ENCODE measurements around the gene CACNA2D3.

CACNA2D3 gene

GRCh38 chr3:54836871-54837270 is 714.5 kb downstream of the CACNA2D3 start:
- no peak overlapping the region for H3K4me2 ChIP-seq (ENCODE audit: insufficient read depth, low read length, poor library complexity, severe bottlenecking)
- H2AK5ac ChIP-seq (ENCODE audit: low read depth, low read length) = no peak overlapping the region
- H4K91ac ChIP-seq (ENCODE audit: low read depth, low read length, poor library complexity) = no peak overlapping the region
- H3K4me1 ChIP-seq (ENCODE audit: control insufficient read depth in 2 of 2, insufficient read depth in 1 of 2, low read depth in 1 of 2, low read length in 2 of 2) = peaks cover 0 to 2% of the 10 kb centered on the region in 2 donors
- H4K8ac ChIP-seq (ENCODE audit: low read depth, low read length) = no peak overlapping the region
- no peak for DNase-seq (ENCODE audit: low spot score)
- no peak overlapping the region for H2BK15ac ChIP-seq (ENCODE audit: low read length)
- no peaks in the 10 kb centered on the region for H3K36me3 ChIP-seq (replicated peaks in 1 of 2; ENCODE audit: control insufficient read depth in 2 of 2, insufficient read depth in 2 of 2, low read length in 2 of 2)
- H3K18ac ChIP-seq (ENCODE audit: low read length) = no peak overlapping the region
- H3K27me3 ChIP-seq (ENCODE audit: control insufficient read depth in 3 of 3, insufficient read depth in 3 of 3, low read depth in 1 of 3, low read length in 3 of 3) = no peaks in the 10 kb centered on the region
- H3K4me3 ChIP-seq (ENCODE audit: low read length in 2 of 2) = no peak overlapping the region
- no peak overlapping the region for H2AFZ ChIP-seq (ENCODE audit: low read length)
- no peak overlapping the region for H3K27ac ChIP-seq (replicated peaks; ENCODE audit: low read length)
- no peaks in the 10 kb centered on the region for H3K79me1 ChIP-seq (ENCODE audit: low read depth, low read length)
- no peak overlapping the region for H2BK12ac ChIP-seq (ENCODE audit: low read length)
- no peak overlapping the region for H2BK5ac ChIP-seq (ENCODE audit: low read length)
- no peak overlapping the region for H3K23ac ChIP-seq (ENCODE audit: low read depth, low read length, poor library complexity)
- H3K14ac ChIP-seq (ENCODE audit: low read length) = no peak overlapping the region
- H3K4ac ChIP-seq (ENCODE audit: low read length) = no peak overlapping the region
- WGBS, 2 donors (ENCODE audit: extremely low coverage in 2 of 2, insufficient read length in 2 of 2, insufficient replicate concordance in 1 of 2) = no CpG with 5 or more reads among the region's 8 CpGs
- H3K9me3 ChIP-seq (replicated peaks in 1 of 2; ENCODE audit: control insufficient read depth in 2 of 2, insufficient read depth in 1 of 2, low read depth in 1 of 2, low read length in 2 of 2) = no peaks in the 10 kb centered on the region
- H3K9ac ChIP-seq (ENCODE audit: low read depth, low read length, poor library complexity) = no peak overlapping the region
- no peak overlapping the region for H2BK120ac ChIP-seq (ENCODE audit: low read depth, low read length)

- Histone ChIP-seq H3K9ac (ENCODE audit: low read depth, low read length, poor library complexity) (no peak overlapping the region), H2BK5ac (ENCODE audit: low read length) (no peak overlapping the region), H2BK120ac (ENCODE audit: low read depth, low read length) (no peak overlapping the region), H2BK15ac (ENCODE audit: low read length) (no peak overlapping the region), H3K4me1 (ENCODE audit: control insufficient read depth in 2 of 2, insufficient read depth in 1 of 2, low read depth in 1 of 2, low read length in 2 of 2) (peaks cover 0 to 2% of the 10 kb centered on the region in 2 donors), H3K4me3 (ENCODE audit: low read length in 2 of 2) (no peak overlapping the region), H2BK12ac (ENCODE audit: low read length) (no peak overlapping the region), H2AK5ac (ENCODE audit: low read depth, low read length) (no peak overlapping the region), H3K27me3 (ENCODE audit: control insufficient read depth in 3 of 3, insufficient read depth in 3 of 3, low read depth in 1 of 3, low read length in 3 of 3) (no peaks in the 10 kb centered on the region), H4K91ac (ENCODE audit: low read depth, low read length, poor library complexity) (no peak overlapping the region), H3K14ac (ENCODE audit: low read length) (no peak overlapping the region), H4K8ac (ENCODE audit: low read depth, low read length) (no peak overlapping the region), H2AFZ (ENCODE audit: low read length) (no peak overlapping the region), H3K4me2 (ENCODE audit: insufficient read depth, low read length, poor library complexity, severe bottlenecking) (no peak overlapping the region), H3K9me3 (replicated peaks in 1 of 2; ENCODE audit: control insufficient read depth in 2 of 2, insufficient read depth in 1 of 2, low read depth in 1 of 2, low read length in 2 of 2) (no peaks in the 10 kb centered on the region), H3K27ac (replicated peaks; ENCODE audit: low read length) (no peak overlapping the region), H3K18ac (ENCODE audit: low read length) (no peak overlapping the region), H3K79me1 (ENCODE audit: low read depth, low read length) (no peaks in the 10 kb centered on the region), H3K36me3 (replicated peaks in 1 of 2; ENCODE audit: control insufficient read depth in 2 of 2, insufficient read depth in 2 of 2, low read length in 2 of 2) (no peaks in the 10 kb centered on the region), H3K23ac (ENCODE audit: low read depth, low read length, poor library complexity) (no peak overlapping the region), H3K4ac (ENCODE audit: low read length) (no peak overlapping the region)
- WGBS, 2 donors (ENCODE audit: extremely low coverage in 2 of 2, insufficient read length in 2 of 2, insufficient replicate concordance in 1 of 2) = no CpG with 5 or more reads among the region's 2 CpGs
- no peak for DNase-seq (ENCODE audit: low spot score)
Measured at GRCh38 chr3:54837964-54838363, 715.6 kb downstream of the CACNA2D3 start.

GRCh38 chr3:54841471-54841870 is 719.1 kb downstream of the CACNA2D3 start:
- Histone ChIP-seq H4K91ac (ENCODE audit: low read depth, low read length, poor library complexity) (no peak overlapping the region), H3K23ac (ENCODE audit: low read depth, low read length, poor library complexity) (no peak overlapping the region), H3K9me3 (replicated peaks in 1 of 2; ENCODE audit: control insufficient read depth in 2 of 2, insufficient read depth in 1 of 2, low read depth in 1 of 2, low read length in 2 of 2) (no peaks in the 10 kb centered on the region), H4K8ac (ENCODE audit: low read depth, low read length) (no peak overlapping the region), H3K18ac (ENCODE audit: low read length) (no peak overlapping the region), H2BK12ac (ENCODE audit: low read length) (no peak overlapping the region), H3K36me3 (replicated peaks in 1 of 2; ENCODE audit: control insufficient read depth in 2 of 2, insufficient read depth in 2 of 2, low read length in 2 of 2) (no peaks in the 10 kb centered on the region), H2BK15ac (ENCODE audit: low read length) (no peak overlapping the region), H3K4me3 (ENCODE audit: low read length in 2 of 2) (no peak overlapping the region), H3K27me3 (ENCODE audit: control insufficient read depth in 3 of 3, insufficient read depth in 3 of 3, low read depth in 1 of 3, low read length in 3 of 3) (peaks cover 0 to 3% (median 0%) of the 10 kb centered on the region in 3 experiments), H2BK5ac (ENCODE audit: low read length) (no peak overlapping the region), H3K9ac (ENCODE audit: low read depth, low read length, poor library complexity) (no peak overlapping the region), H3K4me2 (ENCODE audit: insufficient read depth, low read length, poor library complexity, severe bottlenecking) (no peak overlapping the region), H3K4ac (ENCODE audit: low read length) (no peak overlapping the region), H2AFZ (ENCODE audit: low read length) (no peak overlapping the region), H3K27ac (replicated peaks; ENCODE audit: low read length) (no peak overlapping the region), H3K14ac (ENCODE audit: low read length) (no peak overlapping the region), H3K79me1 (ENCODE audit: low read depth, low read length) (no peaks in the 10 kb centered on the region), H3K4me1 (ENCODE audit: control insufficient read depth in 2 of 2, insufficient read depth in 1 of 2, low read depth in 1 of 2, low read length in 2 of 2) (peaks cover 3 to 4% of the 10 kb centered on the region in 2 donors), H2BK120ac (ENCODE audit: low read depth, low read length) (no peak overlapping the region), H2AK5ac (ENCODE audit: low read depth, low read length) (no peak overlapping the region)
- DNase-seq (ENCODE audit: low spot score) = no peak
- no CpG with 5 or more reads among the region's 4 CpGs for WGBS, 2 donors (ENCODE audit: extremely low coverage in 2 of 2, insufficient read length in 2 of 2, insufficient replicate concordance in 1 of 2)

- Histone ChIP-seq H2BK15ac (ENCODE audit: low read length) (no peak overlapping the region), H3K36me3 (replicated peaks in 1 of 2; ENCODE audit: control insufficient read depth in 2 of 2, insufficient read depth in 2 of 2, low read length in 2 of 2) (no peaks in the 10 kb centered on the region), H3K4me2 (ENCODE audit: insufficient read depth, low read length, poor library complexity, severe bottlenecking) (no peak overlapping the region), H3K9me3 (replicated peaks in 1 of 2; ENCODE audit: control insufficient read depth in 2 of 2, insufficient read depth in 1 of 2, low read depth in 1 of 2, low read length in 2 of 2) (no peaks in the 10 kb centered on the region), H2AK5ac (ENCODE audit: low read depth, low read length) (no peak overlapping the region), H3K27me3 (ENCODE audit: control insufficient read depth in 3 of 3, insufficient read depth in 3 of 3, low read depth in 1 of 3, low read length in 3 of 3) (peaks cover 0 to 3% (median 0%) of the 10 kb centered on the region in 3 experiments), H3K79me1 (ENCODE audit: low read depth, low read length) (no peaks in the 10 kb centered on the region), H3K4ac (ENCODE audit: low read length) (no peak overlapping the region), H3K14ac (ENCODE audit: low read length) (no peak overlapping the region), H2BK120ac (ENCODE audit: low read depth, low read length) (no peak overlapping the region), H4K8ac (ENCODE audit: low read depth, low read length) (no peak overlapping the region), H3K27ac (replicated peaks; ENCODE audit: low read length) (no peak overlapping the region), H4K91ac (ENCODE audit: low read depth, low read length, poor library complexity) (no peak overlapping the region), H2BK5ac (ENCODE audit: low read length) (no peak overlapping the region), H3K4me3 (ENCODE audit: low read length in 2 of 2) (no peak overlapping the region), H3K9ac (ENCODE audit: low read depth, low read length, poor library complexity) (no peak overlapping the region), H3K18ac (ENCODE audit: low read length) (peak overlapping the region; percentile 39), H3K23ac (ENCODE audit: low read depth, low read length, poor library complexity) (no peak overlapping the region), H3K4me1 (ENCODE audit: control insufficient read depth in 2 of 2, insufficient read depth in 1 of 2, low read depth in 1 of 2, low read length in 2 of 2) (peaks cover 1 to 3% of the 10 kb centered on the region in 2 donors), H2BK12ac (ENCODE audit: low read length) (no peak overlapping the region), H2AFZ (ENCODE audit: low read length) (no peak overlapping the region)
- no CpG with 5 or more reads among the region's 2 CpGs for WGBS, 2 donors (ENCODE audit: extremely low coverage in 2 of 2, insufficient read length in 2 of 2, insufficient replicate concordance in 1 of 2)
- no peak for DNase-seq (ENCODE audit: low spot score)
Measured at GRCh38 chr3:54843352-54843751, 721.0 kb downstream of the CACNA2D3 start.

Measured in neuronal stem cell (in vitro differentiated cells).